Activated T-helper 9 cell treated with anti-CD3 and anti-CD28 coated beads, Interleukin-2, amount 50 U/mL, for 16 hours (primary cell): ENCODE measurements around the gene ITGB7.

Experiments
- DNase-seq: peaks from one replicate; pipeline ENCODE4 v3.0.0-alpha.2; 2020; ENCODE audit warnings: low read depth

Gene ITGB7

GRCh38 chr12:53143355-53143754, 63.7 kb downstream of the ITGB7 start:
- no peak for DNase-seq
